SK-N-SH treated with all-trans-retinoic acid at 6 μM for 48 hours (cell line): ENCODE measurements around the gene FGF11.

ENCODE experiments used
- ARNTL ChIP-seq: fragments of 450-650 bp; formaldehyde crosslinking; IDR thresholded peaks from 2 replicates; pipeline ENCODE4 v1.5.0; 2020; ENCODE audit warnings: low read depth, mild to moderate bottlenecking, moderate library complexity, borderline replicate concordance
- CSDC2 ChIP-seq: fragments of 250-450 bp; sonication (Bioruptor Pico); IDR thresholded peaks from 2 replicates; pipeline ENCODE4 v1.5.0; 2020; ENCODE audit warnings: mild to moderate bottlenecking, moderate library complexity
- CSRNP3 ChIP-seq: fragments of 250-450 bp; sonication (Bioruptor Pico); IDR thresholded peaks from 2 replicates; pipeline ENCODE4 v1.5.1; 2021; ENCODE audit warnings: mild to moderate bottlenecking, moderate library complexity
- ESRRG ChIP-seq: fragments of 250-450 bp; sonication (Bioruptor Pico); IDR thresholded peaks from 2 replicates; pipeline ENCODE4 v1.6.1; 2021; ENCODE audit warnings: mild to moderate bottlenecking
- GLIS3 ChIP-seq: fragments of 250-450 bp; sonication (Bioruptor Pico); IDR thresholded peaks from 2 replicates; pipeline ENCODE4 v1.5.0; 2020; ENCODE audit warnings: mild to moderate bottlenecking, moderate library complexity
- ISL1 ChIP-seq: fragments of 250-450 bp; sonication (Bioruptor Pico); IDR thresholded peaks from 2 replicates; pipeline ENCODE4 v2.1.2; 2022; ENCODE audit warnings: mild to moderate bottlenecking, moderate library complexity
- PPARA ChIP-seq: fragments of 250-450 bp; sonication (Bioruptor Pico); IDR thresholded peaks from 2 replicates; pipeline ENCODE4 v1.5.0; 2020; ENCODE audit warnings: mild to moderate bottlenecking, borderline replicate concordance
- RARB ChIP-seq: fragments of 250-450 bp; sonication (Bioruptor Pico); IDR thresholded peaks from 2 replicates; pipeline ENCODE4 v1.8.0; 2021; ENCODE audit warnings: mild to moderate bottlenecking, moderate library complexity
- TCF4 ChIP-seq: fragments of 250-450 bp; sonication (Bioruptor Pico); IDR thresholded peaks from 2 replicates; pipeline ENCODE4 v1.8.0; 2021; ENCODE audit warnings: mild to moderate bottlenecking, moderate library complexity, borderline replicate concordance
- TOX ChIP-seq: fragments of 250-450 bp; sonication (Bioruptor Pico); IDR thresholded peaks from 2 replicates; pipeline ENCODE4 v1.8.0; 2021; ENCODE audit warnings: mild to moderate bottlenecking, moderate library complexity, borderline replicate concordance
- ZC3H10 ChIP-seq: fragments of 250-450 bp; sonication (Bioruptor Pico); IDR thresholded peaks from 2 replicates; pipeline ENCODE4 v1.5.1; 2021; ENCODE audit warnings: mild to moderate bottlenecking, moderate library complexity
- ZFP30 ChIP-seq: fragments of 450-650 bp; formaldehyde crosslinking; IDR thresholded peaks from 2 replicates; pipeline ENCODE4 v1.5.0; 2022; ENCODE audit warnings: mild to moderate bottlenecking, moderate library complexity
- ZNF70 ChIP-seq: fragments of 450-650 bp; formaldehyde crosslinking; IDR thresholded peaks from 2 replicates; pipeline ENCODE4 v1.5.0; 2020; ENCODE audit warnings: mild to moderate bottlenecking, moderate library complexity
- TF ChIP-seq, protein P1 (sequence below): fragments of 250-450 bp; sonication (Bioruptor Pico); IDR thresholded peaks from 2 replicates; pipeline ENCODE4 v1.8.0; 2020; ENCODE audit warnings: mild to moderate bottlenecking, moderate library complexity, borderline replicate concordance

DNA sequence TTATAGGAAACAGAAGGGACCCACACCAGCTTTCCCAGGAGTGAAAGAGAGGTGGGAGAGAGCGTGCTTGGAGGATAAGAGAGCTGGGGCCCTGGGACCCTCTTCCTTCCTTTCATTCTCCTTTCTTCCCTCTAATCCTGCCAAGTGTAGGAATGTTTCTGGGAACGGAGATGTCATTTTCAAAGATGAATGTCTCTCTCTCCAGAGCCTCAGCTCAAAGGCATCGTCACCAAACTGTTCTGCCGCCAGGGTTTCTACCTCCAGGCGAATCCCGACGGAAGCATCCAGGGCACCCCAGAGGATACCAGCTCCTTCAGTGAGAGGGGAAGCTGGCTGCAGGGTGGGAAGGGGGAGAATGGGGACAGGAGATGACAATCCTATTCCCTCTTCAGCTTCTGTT, 2.0 kb downstream of the FGF11 start:
- no peak for TF ChIP-seq CSDC2 (CRISPR knock-in tag)
- TF ChIP-seq, protein P1, sequence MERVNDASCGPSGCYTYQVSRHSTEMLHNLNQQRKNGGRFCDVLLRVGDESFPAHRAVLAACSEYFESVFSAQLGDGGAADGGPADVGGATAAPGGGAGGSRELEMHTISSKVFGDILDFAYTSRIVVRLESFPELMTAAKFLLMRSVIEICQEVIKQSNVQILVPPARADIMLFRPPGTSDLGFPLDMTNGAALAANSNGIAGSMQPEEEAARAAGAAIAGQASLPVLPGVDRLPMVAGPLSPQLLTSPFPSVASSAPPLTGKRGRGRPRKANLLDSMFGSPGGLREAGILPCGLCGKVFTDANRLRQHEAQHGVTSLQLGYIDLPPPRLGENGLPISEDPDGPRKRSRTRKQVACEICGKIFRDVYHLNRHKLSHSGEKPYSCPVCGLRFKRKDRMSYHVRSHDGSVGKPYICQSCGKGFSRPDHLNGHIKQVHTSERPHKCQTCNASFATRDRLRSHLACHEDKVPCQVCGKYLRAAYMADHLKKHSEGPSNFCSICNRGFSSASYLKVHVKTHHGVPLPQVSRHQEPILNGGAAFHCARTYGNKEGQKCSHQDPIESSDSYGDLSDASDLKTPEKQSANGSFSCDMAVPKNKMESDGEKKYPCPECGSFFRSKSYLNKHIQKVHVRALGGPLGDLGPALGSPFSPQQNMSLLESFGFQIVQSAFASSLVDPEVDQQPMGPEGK (CRISPR knock-in tag) = no peak
- TF ChIP-seq GLIS3 (CRISPR knock-in tag) = no peak
- TF ChIP-seq ISL1 (CRISPR knock-in tag) = no peak
- no peak for TF ChIP-seq ESRRG (CRISPR knock-in tag)
- TF ChIP-seq CSRNP3 (CRISPR knock-in tag) = no peak
- TF ChIP-seq ARNTL (CRISPR knock-in tag) = no peak
- TF ChIP-seq ZFP30 (CRISPR knock-in tag) = no peak
- TF ChIP-seq TCF4 (CRISPR knock-in tag) = no peak
- TF ChIP-seq PPARA (CRISPR knock-in tag) = no peak
- no peak for TF ChIP-seq ZNF70 (CRISPR knock-in tag)
- TF ChIP-seq ZC3H10 = no peak
- no peak for TF ChIP-seq TOX (CRISPR knock-in tag)
- no peak for TF ChIP-seq RARB (CRISPR knock-in tag)
